GM12892 (cell line): ENCODE results near the gene SIK2.

Experiments used
- POLR2A ChIP-seq: IDR thresholded peaks from 2 replicates; pipeline ENCODE4 v1.6.1; 2011; ENCODE audit warnings: low read depth, low read length, control low read depth
- TAF1 ChIP-seq: IDR thresholded peaks from 2 replicates; pipeline ENCODE4 v1.6.1; 2011; ENCODE audit warnings: low read depth, mild to moderate bottlenecking, control low read depth, low read length, borderline replicate concordance

DNA sequence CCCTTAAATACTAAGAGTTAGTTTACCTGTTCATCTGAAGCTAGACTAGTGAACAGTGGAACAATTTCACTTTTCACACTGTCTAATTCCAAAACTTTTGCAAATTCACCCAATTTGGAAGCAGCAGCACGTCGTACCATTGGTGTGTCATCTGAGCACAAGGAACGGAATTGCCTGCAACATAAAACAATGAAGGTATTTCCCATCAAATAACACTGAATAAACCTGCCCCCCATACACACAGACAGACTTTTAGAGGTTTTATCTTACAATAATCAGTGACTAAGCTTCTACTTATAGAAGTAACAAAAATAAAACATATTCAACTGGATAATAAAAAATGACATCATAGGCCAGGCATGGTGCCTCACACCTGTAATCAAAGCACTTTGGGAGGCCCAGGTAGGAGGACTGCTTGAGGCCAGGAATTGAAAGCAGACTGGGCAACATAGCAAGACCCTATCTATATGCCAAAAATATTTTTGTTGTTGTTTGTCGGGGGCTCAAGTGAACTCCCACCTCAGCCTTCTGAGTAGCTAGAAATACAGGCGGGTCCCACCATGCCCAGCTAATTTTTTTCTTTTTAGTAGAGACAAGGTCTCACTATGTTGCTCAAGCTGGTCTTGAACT is 157.6 kb downstream of the SIK2 start:
- TF ChIP-seq TAF1 (no peak), POLR2A (no peak)
